ENCODE measurements around the gene RCOR1.
"Not testable (repeated sequence)": the region's sequence is repeated elsewhere in the genome, so short reads cannot be mapped to it uniquely, and the experiment has no call there.

The RCOR1 gene

DNA sequence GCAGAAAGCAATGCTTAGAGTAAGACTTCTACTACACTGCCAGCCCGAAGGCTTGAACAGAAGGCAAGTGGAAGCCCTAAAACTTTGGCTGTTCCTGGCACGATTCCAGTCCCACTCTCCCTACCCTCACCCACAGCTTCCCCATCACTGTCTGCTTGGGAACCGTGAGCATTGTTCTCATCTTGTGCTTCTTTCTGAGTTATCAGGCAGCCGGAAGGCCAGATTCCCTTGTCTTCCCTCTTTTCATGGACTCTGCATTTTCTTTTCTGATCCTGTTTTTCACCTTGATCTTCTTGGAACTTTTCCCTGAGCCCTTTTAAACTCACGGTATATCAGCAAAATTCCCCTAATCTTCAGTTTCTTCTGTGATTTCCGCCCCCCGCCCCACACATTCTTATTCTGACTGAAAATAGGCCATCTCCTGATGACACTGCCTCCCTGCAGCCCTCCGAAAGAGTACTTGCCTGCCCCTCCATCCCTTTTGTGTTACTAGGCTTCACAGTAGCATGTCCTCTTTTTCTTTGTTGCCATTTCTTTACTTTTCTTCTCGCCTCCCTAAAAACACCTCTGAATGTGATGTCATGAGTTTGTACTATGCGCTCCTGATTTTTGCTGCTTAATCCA lies 29.9 kb downstream of the RCOR1 start:
- Mint-ChIP-seq H3K9me3 (no peaks in the 10 kb centered on the region), H3K4me3 (no peak overlapping the region), H3K36me3 (ENCODE audit: low read depth) (peaks cover 10% of the 10 kb centered on the region), H3K4me1 (ENCODE audit: low read depth) (peaks cover 57% of the 10 kb centered on the region), H3K27ac (peak overlapping the region; percentile 22), H3K27me3 (no peaks in the 10 kb centered on the region)
- DNase-seq, result no peak

DNA sequence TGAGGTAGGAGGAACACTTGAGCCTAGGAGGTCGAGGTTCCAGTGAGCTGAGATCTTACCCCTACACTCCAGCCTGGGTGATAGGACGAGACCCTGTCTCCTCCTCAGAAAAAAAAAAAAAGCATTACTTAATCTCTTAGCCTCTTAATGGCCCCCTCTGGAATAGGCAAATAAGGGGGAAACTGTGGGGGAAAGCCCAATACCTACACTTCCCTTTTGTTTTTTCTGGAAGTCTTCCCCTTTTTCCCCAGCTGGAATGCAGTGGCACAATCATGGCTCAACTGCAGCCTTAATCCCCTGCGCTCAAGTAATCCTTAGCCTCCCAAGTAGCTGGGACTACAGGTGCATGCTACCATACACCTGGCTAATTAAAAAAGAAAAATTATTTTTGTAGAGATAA lies 32.2 kb downstream of the RCOR1 start:
- Mint-ChIP-seq H3K27me3 (no peaks in the 10 kb centered on the region), H3K36me3 (ENCODE audit: low read depth) (peaks cover 14% of the 10 kb centered on the region), H3K4me3 (no peak overlapping the region), H3K9me3 (no peaks in the 10 kb centered on the region), H3K27ac (no peak overlapping the region), H3K4me1 (ENCODE audit: low read depth) (peaks cover 59% of the 10 kb centered on the region)
- no peak for DNase-seq

DNA sequence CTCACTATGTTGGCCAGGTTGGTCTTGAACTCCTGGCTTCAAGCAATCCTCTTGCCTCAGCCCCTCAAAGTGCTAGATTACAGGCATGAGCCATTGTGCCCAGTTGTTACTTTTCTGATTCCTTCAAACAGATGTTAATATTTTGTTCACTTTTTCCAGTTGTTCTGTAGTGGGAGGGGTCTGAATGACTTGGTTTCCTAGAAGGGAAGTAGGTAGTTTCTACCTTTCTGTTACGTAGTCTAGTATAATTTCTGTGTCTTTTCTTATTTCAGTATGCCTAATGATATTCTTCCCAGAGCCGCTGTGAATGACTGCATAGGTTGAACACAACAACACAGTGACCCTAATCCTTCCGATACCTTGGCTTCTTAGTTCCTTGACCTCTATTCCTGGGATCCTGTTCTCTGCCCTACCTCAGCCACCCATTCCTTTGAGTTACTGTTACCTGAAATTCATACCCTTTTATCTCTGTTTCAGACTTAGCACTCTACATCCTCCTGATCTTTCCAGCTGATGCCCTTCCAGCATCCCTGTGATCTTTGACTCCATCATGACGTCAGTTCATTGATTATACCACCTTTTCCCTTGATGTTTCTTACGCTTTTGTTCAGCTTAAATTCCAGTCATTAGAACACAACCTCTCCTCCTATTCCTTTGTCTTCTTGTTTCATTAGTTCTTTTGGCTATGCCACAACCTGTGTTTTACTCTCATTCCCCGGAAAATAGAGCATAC lies 33.3 kb downstream of the RCOR1 start:
- DNase-seq, result no peak
- Mint-ChIP-seq H3K27me3 (no peaks in the 10 kb centered on the region), H3K36me3 (ENCODE audit: low read depth) (peaks cover 10% of the 10 kb centered on the region), H3K9me3 (no peaks in the 10 kb centered on the region), H3K27ac (peak overlapping the region; percentile 26), H3K4me1 (ENCODE audit: low read depth) (peaks cover 57% of the 10 kb centered on the region), H3K4me3 (no peak overlapping the region)

DNA sequence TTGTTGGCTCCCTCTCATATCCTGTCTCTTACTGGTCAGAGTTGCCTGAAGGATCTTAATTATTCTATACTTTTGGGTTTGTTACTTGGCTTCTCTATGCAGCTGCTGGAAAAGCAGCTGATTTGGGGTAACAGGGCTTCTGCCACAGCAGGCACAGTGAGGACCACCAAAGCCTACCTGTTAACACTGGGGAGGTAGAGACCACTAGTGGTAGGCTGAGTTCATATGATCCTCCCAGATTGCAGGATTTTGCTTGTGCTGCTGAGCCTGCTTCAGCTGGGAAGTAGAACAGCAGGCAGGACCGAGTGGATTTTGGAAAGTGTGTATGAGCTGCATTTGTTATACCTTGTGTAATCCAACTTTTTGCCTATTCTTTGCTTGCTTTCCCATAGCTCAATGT lies 34.1 kb downstream of the RCOR1 start:
- no peak for DNase-seq
- Mint-ChIP-seq H3K4me3 (no peak overlapping the region), H3K27ac (peak overlapping the region; percentile 5), H3K36me3 (ENCODE audit: low read depth) (peaks cover 8% of the 10 kb centered on the region), H3K9me3 (no peaks in the 10 kb centered on the region), H3K4me1 (ENCODE audit: low read depth) (peaks cover 50% of the 10 kb centered on the region), H3K27me3 (no peaks in the 10 kb centered on the region)

DNA sequence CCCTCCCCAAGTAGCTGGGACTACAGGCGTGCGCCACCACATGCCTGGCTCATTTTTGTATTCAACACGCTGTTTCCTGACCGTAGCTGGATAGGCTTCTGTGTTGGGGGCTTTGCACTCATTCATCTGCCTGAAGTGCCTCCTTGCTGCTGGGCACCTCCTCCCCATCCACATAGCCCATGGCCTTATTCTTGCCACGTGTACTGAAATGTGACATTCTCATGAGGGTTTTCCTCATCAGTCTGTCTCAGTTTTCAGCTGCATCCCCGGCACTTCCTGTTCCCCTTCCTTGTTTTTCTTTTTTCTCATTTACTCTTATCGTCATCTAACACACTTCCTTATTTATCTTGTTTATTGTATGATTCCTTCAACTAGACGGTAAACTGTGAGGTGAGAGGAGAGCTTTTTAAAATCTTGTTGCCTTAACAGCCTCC lies 36.6 kb downstream of the RCOR1 start:
- no peak overlapping the region for H3K4me3 Mint-ChIP-seq
- peaks cover 8% of the 10 kb centered on the region for H3K36me3 Mint-ChIP-seq (ENCODE audit: low read depth)
- no peak overlapping the region for H3K27ac Mint-ChIP-seq
- peaks cover 42% of the 10 kb centered on the region for H3K4me1 Mint-ChIP-seq (ENCODE audit: low read depth)
- no peaks in the 10 kb centered on the region for H3K9me3 Mint-ChIP-seq
- H3K27me3 Mint-ChIP-seq, result no peaks in the 10 kb centered on the region
- no peak for DNase-seq

DNA sequence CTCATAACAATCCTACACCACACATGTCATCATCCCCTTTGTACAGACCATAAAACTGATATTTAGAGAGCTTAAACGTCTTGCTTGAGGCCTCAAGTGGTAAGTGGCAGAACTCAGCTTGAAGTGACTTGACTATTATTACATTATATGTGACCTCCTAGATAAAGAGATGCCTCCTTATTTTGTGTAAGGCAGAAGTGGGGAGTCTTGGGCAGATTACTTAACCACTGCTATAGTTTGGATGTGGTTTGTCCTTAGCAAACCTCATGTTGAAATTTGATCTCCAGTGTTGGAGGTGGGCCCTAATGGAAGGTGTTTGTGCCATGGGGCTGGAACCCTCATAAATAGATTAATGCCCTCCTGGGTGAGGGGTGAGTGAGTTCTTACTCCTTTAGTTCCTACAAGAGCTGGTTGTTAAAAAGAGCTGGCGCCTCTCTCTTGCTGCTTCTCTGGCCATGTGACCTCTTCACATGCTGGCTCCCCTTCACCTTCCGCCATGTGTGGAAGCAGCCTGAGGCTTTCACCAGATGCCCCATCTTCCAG lies 37.4 kb downstream of the RCOR1 start:
- H3K27ac Mint-ChIP-seq, result no peak overlapping the region
- no peak overlapping the region for H3K4me3 Mint-ChIP-seq
- no peak for DNase-seq
- no peaks in the 10 kb centered on the region for H3K27me3 Mint-ChIP-seq
- peaks cover 44% of the 10 kb centered on the region for H3K4me1 Mint-ChIP-seq (ENCODE audit: low read depth)
- H3K9me3 Mint-ChIP-seq, result no peaks in the 10 kb centered on the region
- peaks cover 8% of the 10 kb centered on the region for H3K36me3 Mint-ChIP-seq (ENCODE audit: low read depth)

DNA sequence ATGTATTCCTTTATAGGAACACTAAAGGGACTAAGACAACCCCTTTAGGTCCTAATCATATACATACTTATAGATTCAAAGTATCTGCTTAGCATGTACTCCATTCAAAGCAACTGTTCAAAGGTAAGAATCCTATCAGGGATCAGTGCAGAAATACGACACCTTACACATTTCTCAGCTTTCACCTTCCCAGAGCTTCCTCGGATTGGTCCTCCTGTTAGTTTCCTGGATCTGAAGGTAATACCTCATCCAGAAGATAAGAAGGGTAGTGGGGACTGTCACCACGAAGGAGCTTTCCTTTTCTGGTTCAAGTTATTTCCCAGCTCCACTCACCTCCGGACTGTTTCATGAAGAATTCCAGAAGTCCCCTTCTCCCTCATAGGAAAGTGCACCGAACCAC lies 38.0 kb downstream of the RCOR1 start:
- no peak overlapping the region for H3K27ac Mint-ChIP-seq
- H3K4me3 Mint-ChIP-seq, result no peak overlapping the region
- H3K27me3 Mint-ChIP-seq, result no peaks in the 10 kb centered on the region
- peaks cover 43% of the 10 kb centered on the region for H3K4me1 Mint-ChIP-seq (ENCODE audit: low read depth)
- no peaks in the 10 kb centered on the region for H3K9me3 Mint-ChIP-seq
- peaks cover 8% of the 10 kb centered on the region for H3K36me3 Mint-ChIP-seq (ENCODE audit: low read depth)
- DNase-seq, result no peak

DNA sequence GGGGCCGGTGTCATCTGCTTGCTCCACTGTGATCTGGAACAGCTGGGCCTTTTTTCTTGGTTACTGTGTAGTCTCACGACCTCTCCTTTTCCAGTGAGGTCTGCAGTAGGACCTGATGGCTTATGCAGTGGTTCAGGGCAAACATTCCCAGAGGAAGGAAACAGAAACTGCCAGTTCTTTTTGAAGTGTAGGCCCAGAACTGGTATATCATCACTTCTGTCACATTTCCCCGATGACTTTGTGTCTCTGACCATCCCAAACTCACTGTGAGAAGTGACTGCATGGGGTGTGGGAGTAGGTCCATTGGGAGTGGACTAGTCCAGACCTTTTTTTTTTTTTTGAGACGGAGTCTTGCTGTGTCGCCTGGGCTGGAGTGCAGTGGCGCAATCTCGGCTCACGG lies 38.4 kb downstream of the RCOR1 start:
- no peak for DNase-seq
- peaks cover 40% of the 10 kb centered on the region for H3K4me1 Mint-ChIP-seq (ENCODE audit: low read depth)
- H3K27ac Mint-ChIP-seq, result no peak overlapping the region
- no peak overlapping the region for H3K4me3 Mint-ChIP-seq
- H3K27me3 Mint-ChIP-seq, result no peaks in the 10 kb centered on the region
- no peaks in the 10 kb centered on the region for H3K9me3 Mint-ChIP-seq
- H3K36me3 Mint-ChIP-seq (ENCODE audit: low read depth), result peaks cover 8% of the 10 kb centered on the region

DNA sequence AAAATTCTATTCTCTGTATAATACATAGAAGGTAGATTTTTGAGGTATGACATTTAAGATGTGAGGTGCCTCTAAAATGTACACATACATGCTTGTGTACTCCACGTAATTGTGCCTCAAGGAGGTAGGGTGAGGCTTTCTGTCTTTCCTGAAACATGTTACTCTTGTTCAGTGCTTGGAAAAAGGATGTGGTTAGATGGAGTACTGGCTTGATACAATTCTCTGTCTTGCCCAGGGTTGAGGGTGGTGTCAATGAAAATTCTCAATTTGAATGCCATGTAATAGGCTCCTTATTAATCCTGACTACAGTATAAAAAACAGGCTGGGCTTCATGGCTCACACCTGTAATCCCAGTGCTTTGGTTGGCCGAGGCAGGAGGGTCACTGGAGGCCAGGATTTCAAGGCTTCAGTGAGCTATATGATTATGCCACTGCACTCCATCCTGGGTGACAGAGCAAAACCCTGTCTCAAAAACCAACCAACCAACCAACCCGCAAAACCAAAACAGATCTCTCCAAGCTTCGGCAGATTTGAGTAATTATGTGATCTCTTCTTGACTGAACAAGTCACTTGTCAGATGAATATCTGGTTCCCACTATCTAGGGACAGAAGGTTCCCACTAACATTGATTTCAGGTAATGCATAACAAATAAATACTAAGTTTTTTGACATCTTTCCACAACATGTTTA lies 41.6 kb downstream of the RCOR1 start:
- H3K27me3 Mint-ChIP-seq, result no peaks in the 10 kb centered on the region
- H3K4me3 Mint-ChIP-seq, result no peak overlapping the region
- no peak for DNase-seq
- H3K9me3 Mint-ChIP-seq, result no peaks in the 10 kb centered on the region
- peaks cover 24% of the 10 kb centered on the region for H3K4me1 Mint-ChIP-seq (ENCODE audit: low read depth)
- peak overlapping the region; percentile 67 for H3K27ac Mint-ChIP-seq
- peaks cover 5% of the 10 kb centered on the region for H3K36me3 Mint-ChIP-seq (ENCODE audit: low read depth)

DNA sequence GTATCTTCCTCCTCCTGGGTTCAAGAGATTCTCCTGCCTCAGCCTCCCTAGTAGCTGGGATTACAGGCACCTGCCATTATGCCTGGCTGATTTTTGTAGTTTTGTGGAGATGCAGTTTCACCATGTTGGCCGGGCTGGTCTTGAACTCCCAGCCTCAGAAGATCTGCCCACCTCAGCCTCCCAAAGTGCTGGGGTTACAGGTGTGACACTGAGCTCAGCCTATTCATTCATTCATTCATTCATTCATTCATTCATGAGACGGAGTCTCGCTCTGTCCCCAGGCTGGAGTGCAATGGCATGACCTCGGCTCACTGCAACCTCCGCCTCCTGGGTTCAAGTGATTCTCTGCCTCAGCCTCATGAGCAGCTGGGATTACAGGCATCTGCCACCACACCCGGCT lies 47.2 kb downstream of the RCOR1 start:
- H3K4me1 Mint-ChIP-seq (ENCODE audit: low read depth), result peaks cover 34% of the 10 kb centered on the region
- H3K4me3 Mint-ChIP-seq; H3K36me3 Mint-ChIP-seq (ENCODE audit: low read depth); H3K27me3 Mint-ChIP-seq; H3K9me3 Mint-ChIP-seq; H3K27ac Mint-ChIP-seq; DNase-seq: not testable (repeated sequence)

DNA sequence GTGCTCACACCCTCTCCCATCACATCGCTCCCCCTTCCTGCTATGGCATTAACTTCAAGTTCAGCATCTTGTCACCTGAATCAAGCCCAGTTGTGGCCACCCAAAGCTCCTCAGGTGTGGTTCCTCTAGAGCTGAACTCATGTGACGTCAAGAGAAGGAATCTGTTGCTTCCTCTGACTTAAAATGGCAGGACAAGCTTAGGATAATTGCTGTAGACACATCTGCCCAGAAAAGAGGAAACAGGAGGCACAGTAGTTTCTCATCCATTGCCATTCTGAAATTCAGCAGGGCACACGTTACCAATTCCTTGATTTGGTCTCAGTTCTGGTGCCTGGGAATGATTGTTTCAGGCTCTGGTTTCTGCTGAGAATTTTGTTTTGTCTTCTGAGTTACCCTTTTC lies 52.1 kb downstream of the RCOR1 start:
- peaks cover 55% of the 10 kb centered on the region for H3K4me1 Mint-ChIP-seq (ENCODE audit: low read depth)
- no peak for DNase-seq
- no peak overlapping the region for H3K4me3 Mint-ChIP-seq
- H3K36me3 Mint-ChIP-seq (ENCODE audit: low read depth), result peaks cover 3% of the 10 kb centered on the region
- no peaks in the 10 kb centered on the region for H3K27me3 Mint-ChIP-seq
- H3K27ac Mint-ChIP-seq, result peak overlapping the region; percentile 67
- H3K9me3 Mint-ChIP-seq, result no peaks in the 10 kb centered on the region

DNA sequence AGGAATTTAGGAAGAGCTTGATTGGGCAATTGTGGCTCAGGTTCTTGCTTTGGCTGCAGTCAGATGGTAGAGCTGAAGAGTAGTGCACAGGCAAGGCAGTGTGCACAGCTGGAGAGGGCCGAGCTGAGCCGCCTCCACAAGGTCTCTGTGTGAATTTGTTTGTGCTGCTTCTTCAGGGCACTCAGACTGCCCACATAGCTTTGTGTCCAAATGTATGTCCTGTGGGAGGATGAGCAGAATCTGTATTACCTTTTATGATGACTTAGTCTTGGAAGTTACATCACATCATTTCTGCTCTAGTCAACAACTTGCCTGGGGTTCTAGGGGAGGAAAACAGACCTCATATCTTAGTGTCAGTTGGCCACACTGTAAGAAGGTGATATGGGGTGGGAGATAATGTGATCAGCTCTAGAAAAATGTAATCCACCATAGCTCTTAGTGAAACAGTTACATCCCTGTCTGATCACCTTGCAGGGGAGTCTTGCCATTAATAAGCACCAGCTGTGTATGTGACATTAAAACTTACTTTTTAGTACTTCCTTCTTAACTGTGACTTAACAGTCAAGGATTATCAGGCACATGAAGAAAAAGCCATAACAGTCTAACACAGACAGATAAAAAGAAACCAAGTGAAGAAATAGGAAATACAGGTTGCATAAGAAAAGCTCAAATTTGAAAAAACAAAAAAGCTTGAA lies 53.4 kb downstream of the RCOR1 start:
- Mint-ChIP-seq H3K27ac (peak overlapping the region; percentile 15), H3K4me1 (ENCODE audit: low read depth) (peaks cover 58% of the 10 kb centered on the region), H3K36me3 (ENCODE audit: low read depth) (no peaks in the 10 kb centered on the region), H3K27me3 (no peaks in the 10 kb centered on the region), H3K4me3 (no peak overlapping the region), H3K9me3 (no peaks in the 10 kb centered on the region)
- DNase-seq, result no peak

DNA sequence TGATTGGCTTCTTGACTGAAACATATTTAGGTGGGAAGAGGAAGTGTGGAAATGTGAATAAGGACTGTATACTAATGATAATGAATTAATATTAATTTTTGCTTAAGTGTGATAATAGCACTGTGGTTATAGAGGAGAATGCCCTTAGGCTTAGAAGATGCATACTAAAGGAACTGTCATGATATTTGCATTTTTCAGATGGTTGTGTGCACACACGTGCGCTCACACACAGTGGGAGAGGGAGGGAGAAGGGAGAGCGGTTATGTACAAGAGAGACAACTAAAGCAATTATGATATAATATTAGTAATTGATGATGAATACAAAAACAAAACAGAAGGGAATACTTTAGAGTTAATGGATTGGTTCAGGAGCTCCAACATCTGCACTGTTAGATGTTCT lies 54.2 kb downstream of the RCOR1 start:
- no peaks in the 10 kb centered on the region for H3K9me3 Mint-ChIP-seq
- no peak overlapping the region for H3K27ac Mint-ChIP-seq
- H3K27me3 Mint-ChIP-seq, result no peaks in the 10 kb centered on the region
- H3K4me1 Mint-ChIP-seq (ENCODE audit: low read depth), result peaks cover 58% of the 10 kb centered on the region
- H3K36me3 Mint-ChIP-seq (ENCODE audit: low read depth), result no peaks in the 10 kb centered on the region
- DNase-seq, result no peak
- H3K4me3 Mint-ChIP-seq, result no peak overlapping the region

DNA sequence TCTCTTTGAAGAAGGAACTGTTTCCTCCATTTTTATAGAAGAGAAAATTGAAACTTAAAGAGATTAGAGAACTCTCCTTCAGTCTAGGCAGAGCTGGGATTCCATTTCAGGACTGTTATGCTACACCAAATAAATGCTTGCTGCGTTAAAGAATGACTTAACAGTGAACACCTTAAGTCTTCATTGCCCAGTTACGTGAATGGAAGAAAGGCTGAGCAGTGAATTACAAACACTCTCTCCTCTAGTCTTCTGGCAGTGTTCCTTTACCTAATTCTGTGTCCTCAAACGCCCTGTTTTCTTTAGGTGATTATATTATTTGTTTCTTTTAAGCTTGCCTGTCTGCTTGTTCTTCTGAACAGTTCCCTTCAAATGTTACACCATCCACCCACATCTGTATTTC lies 59.7 kb downstream of the RCOR1 start:
- H3K27ac Mint-ChIP-seq, result no peak overlapping the region

More for the DNA sequence above, 59.7 kb downstream of the RCOR1 start:
- H3K36me3 Mint-ChIP-seq (ENCODE audit: low read depth), result peaks cover 2% of the 10 kb centered on the region
- H3K4me1 Mint-ChIP-seq (ENCODE audit: low read depth), result peaks cover 37% of the 10 kb centered on the region
- H3K9me3 Mint-ChIP-seq, result peaks cover 4% of the 10 kb centered on the region
- no peak for DNase-seq
- no peak overlapping the region for H3K4me3 Mint-ChIP-seq
- no peaks in the 10 kb centered on the region for H3K27me3 Mint-ChIP-seq

All from activated T-cell treated with anti-CD3 and anti-CD28 coated beads, Interleukin-2, amount 50 U/mL, for 24 hours (primary cell).